Thyroid gland (tissue), 4 donors: ENCODE measurements around the gene FXYD6. TPM values are rescaled to one million over a fixed set of nuclear protein-coding genes. Genes with fewer than 3 reads are reported as not detected.

Experiments
- DNase-seq, 2 donors: peaks; one replicate each; pipeline ENCODE4 v3.0.0-alpha.2; 2019
- H3K27ac ChIP-seq, 3 donors: fragments of 200-600 bp; sonication (generic); 1 replicate in 2 of 3; 2 replicates in 1 of 3; pipeline ENCODE4 v1.5.1; 2016 to 2019; ENCODE audit warnings: mild to moderate bottlenecking in 1 of 3, moderate library complexity in 1 of 3
- H3K27me3 ChIP-seq: fragments of 200-600 bp; sonication (generic); one replicate; pipeline ENCODE4 v1.5.1; 2019
- H3K36me3 ChIP-seq, 2 donors: fragments of 200-600 bp; sonication (generic); one replicate each; pipeline ENCODE4 v1.5.1; 2016 to 2019
- H3K4me1 ChIP-seq, 2 donors: fragments of 200-600 bp; sonication (generic); one replicate each; pipeline ENCODE4 v1.5.1; 2017 to 2019
- H3K4me3 ChIP-seq, 3 donors: fragments of 200-600 bp; sonication (generic); replicated peaks in 1 of 3; 1 replicate in 2 of 3; 2 replicates in 1 of 3; pipeline ENCODE4 v1.5.1; 2016; ENCODE audit warnings: mild to moderate bottlenecking in 1 of 3
- H3K9me3 ChIP-seq: fragments of 200-600 bp; sonication (generic); one replicate; pipeline ENCODE4 v1.5.1; 2017
- POLR2A ChIP-seq, 2 donors: fragments of 450-650 bp; IDR thresholded peaks; one replicate each; pipeline ENCODE4 v1.6.1; 2017; ENCODE audit warnings: antibody characterized with exemption in 2 of 2, mild to moderate bottlenecking in 2 of 2, moderate library complexity in 1 of 2
- WGBS, 2 donors: methylation state at CpG; one replicate each; pipeline ENCODE4 v1.1.5; 2017; 5-methylcytosine and 5-hydroxymethylcytosine counted together
- intact Hi-C: fragments of 100-400 bp; cut with DNase I; formaldehyde crosslinking; loops from one replicate; pipeline ENCODE4 v1.15.1; 2023
- total RNA-seq, 4 donors: library from RNA; depleted of rRNA; stranded (reverse); fragments of >200 nt; gene quantifications; one replicate each; pipeline ENCODE4 v1.2.3, GENCODE V29; 2016
- TF ChIP-seq, protein P1 (sequence below), 6 experiments: fragments of 200-600 bp in 3 of 6; fragments of 450-650 bp in 3 of 6; sonication (generic) in 3 of 6; IDR thresholded peaks; one replicate each; pipeline ENCODE4 v1.5.1; 2016 to 2019; ENCODE audit warnings: antibody characterized with exemption in 6 of 6, mild to moderate bottlenecking in 2 of 6, inconsistent platforms in 1 of 6, moderate library complexity in 1 of 6

The FXYD6 gene
- total RNA-seq, 4 donors from 2014 or later, result 34.2 to 143 (median 88.6) TPM

DNA sequence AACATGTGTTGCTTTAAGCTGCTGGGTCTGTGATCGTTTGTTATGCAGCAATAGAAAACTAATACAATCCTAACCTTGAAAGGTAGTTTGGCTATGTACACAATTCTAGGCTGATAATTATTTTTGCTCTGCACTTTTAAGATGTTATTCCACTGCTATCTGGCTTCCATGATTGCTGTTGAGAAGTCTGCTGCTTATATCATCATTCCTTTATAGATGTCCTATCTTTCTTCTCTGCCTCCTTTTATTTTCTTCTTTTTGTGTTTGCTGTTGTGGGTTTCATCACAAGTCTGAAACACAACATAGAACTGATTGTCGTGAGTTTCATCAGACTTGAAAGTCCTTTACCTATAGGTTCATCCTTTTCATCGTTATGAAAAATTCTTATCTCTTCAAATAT is 24.1 kb downstream of the FXYD6 start:
- no peak for DNase-seq
- no peak overlapping the region for H3K27ac ChIP-seq
- H3K27me3 ChIP-seq, result no peaks in the 10 kb centered on the region
- intact Hi-C loops, result no loop called here
- H3K4me3 ChIP-seq, result no peak overlapping the region
- H3K4me1 ChIP-seq, result peaks cover 13 to 24% of the 10 kb centered on the region in 2 donors
- TF ChIP-seq POLR2A (IDR thresholded peaks at IDR 0.05), result no peak
- TF ChIP-seq, protein P1, sequence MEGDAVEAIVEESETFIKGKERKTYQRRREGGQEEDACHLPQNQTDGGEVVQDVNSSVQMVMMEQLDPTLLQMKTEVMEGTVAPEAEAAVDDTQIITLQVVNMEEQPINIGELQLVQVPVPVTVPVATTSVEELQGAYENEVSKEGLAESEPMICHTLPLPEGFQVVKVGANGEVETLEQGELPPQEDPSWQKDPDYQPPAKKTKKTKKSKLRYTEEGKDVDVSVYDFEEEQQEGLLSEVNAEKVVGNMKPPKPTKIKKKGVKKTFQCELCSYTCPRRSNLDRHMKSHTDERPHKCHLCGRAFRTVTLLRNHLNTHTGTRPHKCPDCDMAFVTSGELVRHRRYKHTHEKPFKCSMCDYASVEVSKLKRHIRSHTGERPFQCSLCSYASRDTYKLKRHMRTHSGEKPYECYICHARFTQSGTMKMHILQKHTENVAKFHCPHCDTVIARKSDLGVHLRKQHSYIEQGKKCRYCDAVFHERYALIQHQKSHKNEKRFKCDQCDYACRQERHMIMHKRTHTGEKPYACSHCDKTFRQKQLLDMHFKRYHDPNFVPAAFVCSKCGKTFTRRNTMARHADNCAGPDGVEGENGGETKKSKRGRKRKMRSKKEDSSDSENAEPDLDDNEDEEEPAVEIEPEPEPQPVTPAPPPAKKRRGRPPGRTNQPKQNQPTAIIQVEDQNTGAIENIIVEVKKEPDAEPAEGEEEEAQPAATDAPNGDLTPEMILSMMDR (IDR thresholded peaks at IDR 0.05), result no peak
- H3K36me3 ChIP-seq, result no peaks in the 10 kb centered on the region
- H3K9me3 ChIP-seq, result no peaks in the 10 kb centered on the region
- WGBS, 2 donors, result 64 to 65% methylated on average over 3 of the region's 3 CpGs

DNA sequence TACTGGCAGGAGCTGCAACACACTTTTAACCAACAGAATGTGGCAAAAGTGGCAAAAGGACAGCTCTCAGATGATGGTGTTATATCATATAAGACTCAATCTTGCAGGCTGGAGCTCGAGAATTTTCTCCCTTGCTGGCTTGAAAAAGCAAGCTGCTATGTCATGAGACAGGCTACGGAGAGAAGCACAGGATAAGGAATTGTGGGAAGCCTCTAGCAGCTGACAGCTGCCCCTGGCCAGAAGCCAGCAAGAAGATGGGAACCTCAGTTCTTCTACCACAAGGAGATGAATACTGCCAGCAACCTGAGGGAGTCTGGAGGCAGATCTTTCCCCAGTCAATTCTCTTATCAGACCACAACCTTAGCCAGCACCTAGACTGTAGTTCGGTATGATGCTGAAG is 24.6 kb downstream of the FXYD6 start:
- no peak for TF ChIP-seq POLR2A (IDR thresholded peaks at IDR 0.05)
- TF ChIP-seq, protein P1 (IDR thresholded peaks at IDR 0.05), result no peak
- no peak overlapping the region for H3K4me3 ChIP-seq
- H3K9me3 ChIP-seq, result no peaks in the 10 kb centered on the region
- no peak overlapping the region for H3K27ac ChIP-seq
- H3K27me3 ChIP-seq, result no peaks in the 10 kb centered on the region
- intact Hi-C loops, result no loop called here
- no peaks in the 10 kb centered on the region for H3K36me3 ChIP-seq
- DNase-seq, result no peak
- peaks cover 13 to 24% of the 10 kb centered on the region in 2 donors for H3K4me1 ChIP-seq
- WGBS, 2 donors, result 81% methylated on average over 3 of the region's 3 CpGs

DNA sequence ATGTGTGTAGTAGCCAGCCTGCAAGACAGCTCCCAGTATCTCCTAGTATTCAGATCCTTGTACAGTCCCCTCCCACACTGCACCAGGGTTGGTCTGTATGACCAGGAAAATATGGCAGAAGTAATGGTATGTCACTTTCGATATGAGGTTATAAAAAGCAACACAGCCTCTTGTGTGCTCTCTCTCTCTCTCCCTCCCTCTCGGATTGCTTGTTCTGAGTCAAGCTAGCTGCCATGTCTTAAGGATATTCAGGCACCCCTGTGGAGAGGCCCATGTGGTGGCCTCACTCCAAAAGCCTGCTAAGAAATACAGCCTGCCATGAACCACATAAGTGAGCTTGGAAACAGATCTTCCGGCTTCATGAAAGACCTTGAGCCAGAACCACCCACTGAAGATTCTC is 25.4 kb downstream of the FXYD6 start:
- H3K27ac ChIP-seq, result no peak overlapping the region
- no peak for DNase-seq
- H3K27me3 ChIP-seq, result no peaks in the 10 kb centered on the region
- H3K4me1 ChIP-seq, result peaks cover 13 to 17% of the 10 kb centered on the region in 2 donors
- no peaks in the 10 kb centered on the region for H3K9me3 ChIP-seq
- H3K36me3 ChIP-seq, result no peaks in the 10 kb centered on the region
- no peak overlapping the region for H3K4me3 ChIP-seq
- 37 to 47% methylated on average over 3 of the region's 3 CpGs for WGBS, 2 donors
- intact Hi-C loops, result no loop called here
- TF ChIP-seq, protein P1 (IDR thresholded peaks at IDR 0.05), result no peak

DNA sequence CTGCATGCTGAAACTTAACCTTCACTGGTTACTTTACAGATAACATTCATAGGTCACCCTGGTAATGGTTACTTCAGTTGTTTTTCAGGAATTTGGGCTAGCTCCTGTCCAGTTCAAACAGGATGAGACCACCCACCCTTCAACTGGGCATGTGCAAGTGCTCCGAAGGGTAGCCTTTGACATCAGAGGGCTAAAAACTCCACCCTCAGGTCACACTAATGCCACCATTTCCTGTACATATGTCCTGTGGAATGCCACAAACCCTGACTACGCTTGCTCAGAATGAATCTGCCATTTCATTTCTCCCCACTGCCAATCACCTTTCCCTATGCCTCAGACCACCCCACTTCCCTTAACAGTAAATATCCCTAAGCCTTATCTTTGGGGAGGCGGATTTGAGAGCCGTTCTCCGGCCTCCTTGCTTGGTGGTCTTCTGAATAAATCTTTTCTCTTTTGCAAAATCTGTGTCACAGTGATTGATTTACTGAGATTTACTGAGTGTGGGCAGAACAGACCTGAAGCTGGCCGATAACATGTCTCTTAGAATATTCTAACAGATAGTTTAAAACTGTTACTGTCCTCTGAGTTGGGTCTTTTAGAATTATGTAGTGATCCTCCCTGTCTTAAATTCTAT is 26.6 kb downstream of the FXYD6 start:
- 90 to 92% methylated on average over 6 of the region's 6 CpGs for whole genome bisulfite sequencing, 2 donors
- H3K27ac ChIP-seq, result no peak overlapping the region
- intact Hi-C loops, result no loop called here
- DNase-seq, result no peak
- no peaks in the 10 kb centered on the region for H3K36me3 ChIP-seq
- no peaks in the 10 kb centered on the region for H3K9me3 ChIP-seq
- H3K4me1 ChIP-seq, result peaks cover 2 to 5% of the 10 kb centered on the region in 2 donors
- no peak overlapping the region for H3K4me3 ChIP-seq
- no peaks in the 10 kb centered on the region for H3K27me3 ChIP-seq
- TF ChIP-seq POLR2A (IDR thresholded peaks at IDR 0.05), result no peak
- TF ChIP-seq, protein P1 (IDR thresholded peaks at IDR 0.05), result no peak

DNA sequence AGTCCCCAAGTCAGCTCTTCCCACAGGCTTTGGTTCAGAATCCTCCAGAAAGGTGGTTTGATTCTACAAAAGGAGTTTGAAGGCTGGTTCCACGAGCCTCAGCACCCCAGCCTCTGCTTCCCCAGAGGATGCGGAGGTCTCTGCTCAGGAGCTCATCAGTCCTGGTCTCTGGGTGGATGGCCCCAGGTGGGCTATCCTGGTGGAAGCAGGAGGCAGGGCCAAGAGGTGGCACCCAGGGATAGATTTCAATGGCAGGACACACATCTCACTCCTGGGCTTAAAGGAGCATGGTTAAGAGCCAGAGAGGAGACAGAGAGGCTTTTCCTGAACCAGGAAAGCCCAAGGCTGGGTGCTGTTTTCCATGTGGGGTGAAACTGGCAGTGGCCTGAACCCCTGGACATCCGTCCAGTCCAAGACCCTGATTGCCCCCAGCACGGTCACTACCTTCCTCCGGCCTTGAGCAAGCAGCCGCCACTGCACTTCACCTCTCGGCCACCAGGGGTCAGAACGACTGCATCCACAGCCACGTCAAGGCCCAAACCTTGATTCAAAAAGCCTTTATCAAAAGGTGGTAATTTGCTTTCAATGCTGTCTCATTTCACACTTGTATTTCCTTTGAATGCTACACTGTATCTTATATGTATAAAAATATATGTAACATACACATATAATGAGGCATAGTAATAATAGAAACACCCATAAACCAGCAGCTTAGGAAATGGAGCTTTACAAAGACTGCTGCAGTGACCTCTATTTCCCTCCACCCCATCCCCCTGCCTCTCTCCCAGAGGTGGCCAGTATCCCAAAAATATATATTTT is 32.6 kb downstream of the FXYD6 start:
- Histone ChIP-seq H3K4me1 (no peaks in the 10 kb centered on the region), H3K27me3 (no peaks in the 10 kb centered on the region), H3K4me3 (no peak overlapping the region), H3K36me3 (peaks cover 3% of the 10 kb centered on the region in 2 donors), H3K27ac (no peak overlapping the region), H3K9me3 (no peaks in the 10 kb centered on the region)
- peak; percentile 81 to 82 for DNase-seq
- intact Hi-C loops, result loop anchor here (2.0 kb wide), 1 partner anchor 103 kb away; no protein-coding TSS in a partner anchor
- WGBS, 2 donors, result 24% methylated on average over 9 of the region's 9 CpGs
- TF ChIP-seq POLR2A (IDR thresholded peaks at IDR 0.05), result no peak
- TF ChIP-seq, protein P1 (IDR thresholded peaks at IDR 0.05), result peak; percentile 95 to 98 (median 96)
